ENCODE results near the gene PARD3B. TPM values are rescaled to one million over a fixed set of nuclear protein-coding genes. Genes with fewer than 3 reads are reported as not detected.
"Not testable (repeated sequence)": the region's sequence is repeated elsewhere in the genome, so short reads cannot be mapped to it uniquely, and the experiment has no call there.

PARD3B gene
- total RNA-seq, 1 experiment from 2014 or later, result 0.68 TPM

DNA sequence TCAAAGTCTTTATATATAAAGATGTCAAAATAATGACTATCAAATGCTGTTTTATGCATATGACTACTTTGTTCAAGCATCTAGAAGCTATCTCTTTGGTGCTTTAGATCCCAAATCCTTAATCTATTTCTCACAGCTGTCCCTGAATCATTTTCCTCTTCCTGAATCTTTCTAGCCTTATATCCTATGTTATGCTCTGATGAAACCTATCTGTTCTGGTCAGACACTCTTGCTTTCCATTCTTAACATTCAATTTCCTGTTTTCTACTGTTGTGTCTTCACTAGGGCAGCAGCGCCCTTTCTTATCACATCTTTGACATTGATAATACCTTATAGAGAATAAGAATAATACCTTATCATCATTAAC lies 6.3 kb upstream of the PARD3B start:
- DNase-seq (ENCODE audit: low spot score), result no peak

DNA sequence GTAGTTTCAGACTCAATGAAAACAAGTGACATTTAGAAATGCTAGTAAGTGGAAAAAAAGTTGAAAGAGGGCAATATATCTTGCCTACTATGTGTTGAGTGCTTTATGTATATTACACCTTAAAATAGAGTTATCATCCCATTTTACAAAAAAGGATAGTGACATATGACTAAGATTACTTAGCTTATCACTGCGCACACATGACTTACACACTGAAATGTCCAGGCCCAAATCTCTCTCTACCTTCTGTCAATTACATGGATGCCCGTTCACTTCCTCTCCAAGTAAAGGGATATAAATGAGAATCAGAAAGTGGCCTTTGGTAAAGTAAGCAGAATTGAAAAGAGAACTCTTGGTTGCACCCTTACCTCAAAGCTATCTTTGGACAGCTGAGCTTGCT lies 3.6 kb upstream of the PARD3B start:
- no peak for DNase-seq (ENCODE audit: low spot score)

DNA sequence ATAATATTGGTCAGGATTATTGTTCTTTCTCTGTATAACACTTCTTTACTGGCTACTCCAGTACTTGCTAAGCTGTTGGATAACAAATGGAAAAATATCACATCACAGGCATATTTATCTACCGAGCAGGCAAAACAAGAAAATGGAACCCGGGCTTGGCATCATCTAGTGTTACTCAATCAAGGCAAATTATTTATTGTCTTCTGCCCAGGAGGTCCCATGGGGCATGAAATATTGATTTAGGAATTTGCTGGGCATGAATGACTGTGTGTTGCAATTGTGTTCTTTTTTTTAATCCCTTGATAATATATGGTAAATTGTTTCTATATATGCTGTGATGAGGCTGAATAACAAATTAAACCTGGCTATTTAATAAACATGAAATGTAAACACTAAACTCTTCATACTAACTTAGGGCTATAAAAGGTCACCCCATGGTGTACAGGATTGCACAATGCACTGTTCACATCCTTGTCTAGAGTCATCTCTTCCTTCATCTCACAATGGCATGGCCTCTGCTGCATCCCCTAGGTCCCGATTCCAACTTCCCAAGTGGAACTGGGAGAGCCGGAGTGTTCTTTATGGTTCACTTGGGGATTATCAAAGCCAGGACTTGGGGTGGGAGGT lies 2.2 kb upstream of the PARD3B start:
- no peak for DNase-seq (ENCODE audit: low spot score)

DNA sequence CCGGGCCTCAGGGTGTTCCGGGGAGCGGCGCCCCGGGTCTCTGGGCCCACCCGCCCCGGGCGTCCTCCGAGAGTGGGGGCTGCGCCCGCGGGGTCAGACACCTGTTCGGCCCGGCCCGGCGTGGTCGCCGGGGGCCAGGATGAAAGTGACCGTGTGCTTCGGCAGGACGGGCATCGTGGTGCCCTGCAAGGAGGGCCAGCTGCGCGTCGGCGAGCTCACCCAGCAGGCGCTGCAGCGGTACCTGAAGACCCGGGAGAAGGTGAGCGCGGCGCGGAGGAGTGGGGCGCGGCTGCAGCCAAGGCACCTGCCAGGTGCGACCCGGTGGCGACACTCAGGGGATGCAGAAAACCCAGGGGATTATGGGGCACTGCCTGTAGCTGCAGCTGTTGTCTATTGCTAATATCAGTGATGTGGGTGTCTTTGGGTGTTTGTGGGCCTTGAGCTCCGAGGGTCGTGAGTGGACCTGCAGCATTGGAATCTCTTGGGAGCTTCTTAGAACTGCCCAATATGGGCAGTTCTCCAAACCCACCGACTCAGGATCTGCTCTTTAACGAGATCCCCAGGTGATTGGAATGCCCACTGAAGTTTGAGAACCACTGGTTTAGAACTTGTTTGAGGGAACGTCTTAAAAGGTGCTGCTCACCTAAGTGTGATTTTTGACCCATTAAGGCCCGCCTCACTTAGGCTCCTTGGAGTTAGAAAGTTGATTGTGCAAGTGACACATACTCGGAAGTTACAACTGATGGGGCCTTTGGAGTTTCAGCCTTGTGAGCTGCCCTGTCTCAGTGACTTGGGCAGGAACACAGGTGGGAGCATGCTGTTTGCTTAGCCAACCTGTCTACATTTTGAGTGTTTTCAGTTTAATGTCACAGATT lies 823 bp downstream of the PARD3B start:
- DNase-seq (ENCODE audit: low spot score), result no peak

DNA sequence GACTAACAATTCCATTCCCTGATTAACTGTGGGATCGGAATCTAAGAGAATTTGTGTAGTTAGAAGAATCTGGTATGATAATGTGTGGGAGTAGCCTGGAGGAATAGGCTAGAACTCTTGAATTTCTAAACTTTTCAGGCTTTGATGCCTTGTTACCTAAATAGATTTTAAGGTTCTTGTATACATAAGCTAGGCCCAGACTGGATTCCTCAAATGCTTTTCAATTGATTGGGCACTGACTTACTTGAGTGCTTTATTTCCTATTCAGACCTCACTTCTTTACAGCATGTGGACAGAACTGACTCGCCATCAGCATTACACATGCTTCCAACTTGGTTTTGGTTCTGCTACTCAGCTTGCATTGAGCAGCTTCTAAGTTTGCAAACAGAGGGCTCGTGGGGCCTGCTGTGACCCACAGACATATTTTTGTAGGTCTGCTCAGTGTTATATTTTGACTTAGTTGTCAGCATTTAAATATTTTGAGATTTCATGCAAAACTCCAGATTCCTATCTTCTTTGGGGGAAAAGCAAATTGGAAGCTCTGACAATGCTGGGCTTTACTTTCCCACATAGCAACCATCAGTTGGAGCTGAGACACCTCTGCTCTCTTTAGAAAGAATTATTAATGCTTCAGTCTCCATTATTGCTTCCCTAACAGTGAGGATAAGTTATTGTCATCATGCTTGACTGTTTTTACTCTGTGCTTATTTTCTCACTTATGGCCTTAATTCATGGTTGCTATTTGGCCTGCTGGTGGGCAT lies 5.7 kb downstream of the PARD3B start:
- peak; percentile 14 for DNase-seq (ENCODE audit: low spot score)

DNA sequence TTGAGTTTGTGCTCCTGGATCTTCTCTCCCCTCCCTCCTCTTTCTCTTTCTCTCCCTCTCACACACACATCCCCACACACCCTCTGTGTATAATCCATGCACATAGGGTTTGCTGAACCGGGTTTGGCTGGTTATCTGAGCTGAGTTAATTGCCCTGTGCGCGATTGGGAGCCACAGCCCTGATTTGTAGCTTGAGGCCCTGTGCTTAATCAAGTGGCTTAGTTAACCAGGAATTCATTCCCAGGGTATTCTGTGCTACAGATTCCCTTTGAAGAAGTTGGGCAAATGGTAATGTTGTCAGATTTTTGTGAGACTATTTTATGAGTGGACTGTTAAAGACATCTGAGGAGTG lies 6.2 kb downstream of the PARD3B start:
- no peak for DNase-seq (ENCODE audit: low spot score)

- DNase-seq (ENCODE audit: low spot score), result no peak
Measured at GRCh38 chr2:204557604-204558003, 12.3 kb downstream of the PARD3B start.

GRCh38 chr2:204559358-204559757 lies 14.1 kb downstream of the PARD3B start:
- not testable (repeated sequence) for DNase-seq (ENCODE audit: low spot score)

- no peak for DNase-seq (ENCODE audit: low spot score)
Measured at GRCh38 chr2:204560902-204561301, 15.6 kb downstream of the PARD3B start.

GRCh38 chr2:204561771-204562170 lies 16.5 kb downstream of the PARD3B start:
- DNase-seq (ENCODE audit: low spot score), result no peak

DNA sequence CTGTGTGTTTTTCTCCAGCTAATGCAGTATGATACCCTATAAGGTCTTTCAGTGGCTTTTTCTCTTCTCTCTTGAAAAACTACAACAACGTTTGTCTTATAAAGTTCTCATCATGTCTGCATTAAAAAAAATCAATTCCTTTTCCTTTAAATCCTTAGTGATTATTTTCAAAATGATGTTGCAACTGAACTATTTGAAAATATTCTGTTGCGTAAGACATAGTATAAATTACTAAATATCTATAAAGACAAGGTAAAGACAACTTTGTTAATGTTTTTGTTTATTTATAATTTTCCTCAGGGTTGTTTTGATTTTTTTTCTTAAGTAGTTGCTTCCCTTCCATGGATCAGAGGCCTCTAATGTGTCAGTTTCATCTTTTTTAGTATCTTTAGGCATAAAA lies 21.2 kb downstream of the PARD3B start:
- DNase-seq (ENCODE audit: low spot score), result no peak

DNA sequence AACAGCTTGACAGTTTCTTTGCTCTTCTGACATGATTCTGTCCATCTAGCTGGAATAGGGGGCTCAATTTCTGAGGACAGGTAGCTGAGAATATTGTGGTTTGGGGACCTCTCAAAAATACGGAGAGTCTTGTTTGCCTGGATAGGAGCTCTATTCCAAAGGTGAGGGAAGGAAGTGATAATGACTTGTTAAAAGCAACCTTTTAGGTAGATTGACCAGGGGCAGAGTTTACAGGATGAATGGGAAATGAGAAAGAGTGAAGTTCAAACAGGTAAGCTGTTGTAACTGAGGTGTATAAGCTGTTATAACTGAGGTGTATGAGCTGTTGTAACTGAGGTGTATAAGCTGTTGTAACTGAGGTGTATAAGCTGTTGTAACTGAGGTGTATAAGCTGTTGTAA lies 25.1 kb downstream of the PARD3B start:
- no peak for DNase-seq (ENCODE audit: low spot score)

DNA sequence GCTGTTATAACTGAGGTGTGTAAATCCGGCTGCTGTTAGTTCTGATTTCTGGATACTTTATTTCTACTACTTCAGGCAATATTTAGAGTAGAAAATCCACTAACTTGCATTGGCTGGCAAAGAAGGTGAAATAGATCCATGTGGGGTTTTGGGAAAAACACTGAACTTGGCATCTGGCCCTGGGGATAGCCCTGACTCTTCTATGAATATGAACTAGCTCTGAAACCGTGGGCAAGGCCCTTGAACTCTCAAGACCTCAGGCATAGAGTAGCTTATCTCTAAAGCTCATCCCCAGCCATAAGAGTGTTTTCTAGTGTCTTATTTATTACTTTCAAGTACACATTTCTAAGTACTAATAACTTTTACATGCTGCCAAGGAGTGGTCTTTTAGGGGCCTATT lies 25.8 kb downstream of the PARD3B start:
- no peak for DNase-seq (ENCODE audit: low spot score)

GRCh38 chr2:204571911-204572310 lies 26.6 kb downstream of the PARD3B start:
- no peak for DNase-seq (ENCODE audit: low spot score)

GRCh38 chr2:204573221-204573620 lies 27.9 kb downstream of the PARD3B start:
- DNase-seq (ENCODE audit: low spot score), result no peak

DNA sequence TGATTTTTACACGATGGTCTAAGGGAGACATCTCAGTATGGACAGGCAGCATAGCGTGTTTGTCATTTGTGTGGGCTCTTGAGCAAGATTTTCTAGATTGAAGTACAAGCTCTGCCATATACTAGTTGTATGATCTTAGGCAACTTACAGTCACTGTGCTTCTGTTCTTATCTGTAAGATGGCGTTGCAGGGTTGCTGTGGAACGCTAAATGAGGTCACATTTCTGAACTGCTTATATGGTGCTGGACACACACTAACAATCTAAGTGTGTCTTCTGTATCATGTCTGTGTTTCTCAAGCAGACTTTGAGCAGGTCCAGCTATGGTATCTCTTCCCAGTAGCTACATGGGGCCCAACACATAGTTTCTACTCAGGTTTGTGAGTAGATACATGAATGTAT lies 29.2 kb downstream of the PARD3B start:
- DNase-seq (ENCODE audit: low spot score), result no peak

DNA sequence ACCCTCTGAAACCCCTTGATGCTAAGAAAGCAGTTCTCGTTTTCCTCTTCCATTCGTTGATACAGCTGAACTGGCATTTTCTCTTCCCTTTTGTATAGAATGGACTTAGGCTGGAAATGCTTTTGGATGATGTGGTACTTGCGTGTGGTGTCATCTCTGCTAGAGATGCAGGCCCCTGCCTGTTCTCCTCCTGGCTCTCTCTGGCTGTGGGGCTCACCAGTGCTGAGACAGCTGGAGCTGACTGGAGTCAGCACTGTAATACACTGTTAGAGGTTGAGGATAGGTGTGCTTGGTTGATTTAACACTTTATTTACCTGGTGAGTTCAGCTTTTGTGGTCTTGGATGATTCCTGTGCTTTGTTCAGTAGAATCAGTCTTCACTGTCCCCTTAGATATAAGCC lies 30.2 kb downstream of the PARD3B start:
- DNase-seq (ENCODE audit: low spot score), result no peak

- no peak for DNase-seq (ENCODE audit: low spot score)
Measured at GRCh38 chr2:204576362-204576979, 31.2 kb downstream of the PARD3B start.

GRCh38 chr2:204578928-204579598 lies 33.8 kb downstream of the PARD3B start:
- DNase-seq (ENCODE audit: low spot score), result no peak

GRCh38 chr2:204581946-204582345 lies 36.7 kb downstream of the PARD3B start:
- DNase-seq (ENCODE audit: low spot score), result no peak

GRCh38 chr2:204583773-204584172 lies 38.5 kb downstream of the PARD3B start:
- no peak for DNase-seq (ENCODE audit: low spot score)

DNA sequence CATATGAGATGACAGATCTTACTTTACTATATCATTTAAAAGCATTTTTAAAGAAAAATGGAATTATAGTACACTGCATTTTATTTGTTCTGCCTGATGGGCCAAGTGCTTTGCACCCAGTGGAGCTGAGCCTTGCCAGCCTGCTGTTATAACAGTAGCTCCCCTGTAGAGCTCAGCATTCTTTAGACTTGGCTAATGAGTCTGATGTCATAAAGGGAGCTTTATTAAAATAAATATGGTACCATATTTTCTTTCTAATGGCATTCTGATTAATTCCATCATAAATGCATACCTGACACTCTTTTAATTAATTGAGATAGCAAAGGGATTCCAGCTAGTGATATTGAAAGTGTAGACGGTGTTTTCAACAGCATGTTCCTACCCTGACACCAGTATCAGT lies 40.7 kb downstream of the PARD3B start:
- no peak for DNase-seq (ENCODE audit: low spot score)
